GM20000 (cell line): Measurements from ENCODE around the gene ATP2B2.

ENCODE experiments used
- DNase-seq: peaks from one replicate; pipeline ENCODE4 v3.0.0; 2012; ENCODE audit warnings: low spot score
- CTCF ChIP-seq: IDR thresholded peaks from 2 replicates; pipeline ENCODE4 v1.5.1; 2012; ENCODE audit warnings: mild to moderate bottlenecking, control low read depth; ENCODE audit errors: extremely low read depth, missing control alignments

The ATP2B2 gene

GRCh38 chr3:10417847-10418246, 87.5 kb downstream of the ATP2B2 start:
- no peak for TF ChIP-seq CTCF

DNA sequence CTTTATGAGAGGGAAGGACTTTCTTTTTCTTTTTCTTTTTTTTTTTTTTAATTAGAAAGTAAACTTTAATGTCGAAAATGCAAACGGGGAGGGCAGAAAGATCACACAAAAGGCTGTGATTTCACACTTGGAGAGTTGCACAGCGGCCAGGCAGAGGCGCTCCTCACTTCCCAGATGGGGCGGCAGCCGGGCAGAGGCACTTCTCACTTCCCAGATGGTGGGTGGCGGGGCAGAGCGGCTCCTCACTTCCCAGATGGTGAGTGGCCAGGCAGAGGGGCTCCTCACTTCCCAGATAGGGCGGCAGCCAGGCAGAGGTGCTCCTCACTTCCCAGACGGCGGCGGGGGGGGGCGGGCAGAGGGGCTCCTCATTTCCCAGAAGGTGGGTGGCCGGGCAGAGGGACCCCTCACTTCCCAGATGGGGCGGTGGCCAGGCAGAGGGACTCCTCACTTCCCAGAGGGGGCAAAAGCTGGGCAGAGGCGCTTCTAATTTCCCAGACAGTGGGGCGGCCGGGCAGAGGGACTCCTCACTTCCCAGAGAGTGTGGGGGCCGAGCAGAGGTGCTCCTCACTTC, 88.6 kb downstream of the ATP2B2 start:
- DNase-seq = no peak
- TF ChIP-seq CTCF = no peak

More at GRCh38 chr3:10417847-10418246, 87.5 kb downstream of the ATP2B2 start:
- peak; percentile 27 for DNase-seq

DNA sequence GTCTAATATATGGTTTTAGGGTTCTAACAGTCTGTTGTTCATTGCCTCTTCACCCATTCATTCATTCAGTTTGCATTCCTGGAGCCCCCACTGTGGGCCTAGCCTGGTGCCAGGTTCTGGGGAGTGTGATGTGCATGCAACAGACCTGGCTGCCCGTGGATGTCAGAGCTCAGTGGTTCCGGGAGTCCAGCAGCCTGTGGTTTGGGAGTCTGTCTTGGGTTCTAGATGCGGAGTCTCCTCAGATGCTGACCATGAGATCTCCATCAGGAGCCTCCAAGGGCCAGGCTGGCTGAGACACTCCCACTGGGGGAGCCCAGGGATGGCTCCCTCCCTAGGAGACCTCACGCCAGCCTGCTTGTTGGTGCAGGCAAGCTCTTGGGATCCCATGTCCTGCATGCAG, 92.3 kb downstream of the ATP2B2 start:
- no peak for TF ChIP-seq CTCF
- DNase-seq = no peak

DNA sequence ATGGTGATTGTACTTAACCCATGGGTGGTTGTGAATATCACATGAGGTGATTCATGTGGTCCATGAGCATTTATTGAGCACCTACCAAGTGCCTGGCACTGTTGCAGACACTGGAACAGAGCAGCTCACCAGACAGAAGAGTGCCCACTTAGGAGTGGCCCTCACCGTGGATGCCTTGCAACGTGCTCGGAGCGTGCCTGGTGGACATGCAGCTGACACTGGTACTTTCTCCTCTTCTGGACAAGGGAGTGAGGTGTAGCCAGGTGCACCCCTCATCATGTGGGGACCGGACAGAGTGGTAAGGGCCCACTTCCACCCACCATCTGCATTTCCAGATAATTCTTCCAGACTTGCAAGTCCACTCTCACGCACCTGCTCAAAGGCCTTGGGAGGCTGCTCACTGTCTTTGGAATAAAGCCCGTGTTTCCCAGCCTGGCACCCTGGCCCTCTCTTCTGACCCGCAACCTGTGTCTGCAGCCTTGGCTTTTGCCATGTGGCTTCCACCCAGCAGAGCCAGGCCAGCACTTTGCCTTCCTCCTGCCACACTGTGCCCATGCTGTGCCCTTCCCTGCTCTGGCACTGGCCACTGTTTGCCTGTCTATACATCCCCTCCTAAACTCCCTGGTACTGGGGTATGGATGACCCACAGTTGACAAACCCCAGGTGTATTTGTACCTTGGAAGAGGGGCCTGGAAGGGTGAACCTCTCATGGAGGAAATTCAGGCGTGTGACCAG, 93.6 kb downstream of the ATP2B2 start:
- no peak for TF ChIP-seq CTCF
- no peak for DNase-seq

- no peak for DNase-seq
- TF ChIP-seq CTCF = no peak
Measured at GRCh38 chr3:10410383-10411002, 94.9 kb downstream of the ATP2B2 start.

DNA sequence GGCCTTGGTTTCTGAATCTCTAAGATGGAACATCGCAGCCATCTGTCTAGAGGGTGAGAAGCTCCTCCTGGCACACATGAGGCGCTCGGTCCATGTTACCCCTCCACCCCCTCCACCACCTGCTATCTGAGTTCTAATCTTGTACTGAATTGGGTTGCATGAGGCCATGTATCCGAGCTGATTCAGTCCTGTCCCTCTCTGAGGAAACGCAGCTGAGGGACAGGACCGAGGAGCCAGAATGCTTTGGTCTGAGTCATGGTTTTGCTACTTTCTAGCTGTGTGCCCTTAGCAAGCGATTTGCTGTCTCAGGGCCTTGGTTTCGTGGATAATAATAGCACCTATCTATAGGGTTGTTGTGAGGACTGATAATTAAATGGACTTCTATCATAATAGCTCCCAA, 96.7 kb downstream of the ATP2B2 start:
- no peak for TF ChIP-seq CTCF
- DNase-seq = no peak

GRCh38 chr3:10407361-10407760, 98.0 kb downstream of the ATP2B2 start:
- TF ChIP-seq CTCF = no peak
- DNase-seq = no peak
